A673 (cell line): ENCODE results near the gene HPCAL1.

Source experiments
- CTCF ChIP-seq: fragments of 300-800, 200-600 bp; sonication (generic); conservative IDR thresholded peaks from 2 replicates; pipeline ENCODE4 v1.5.1; 2017; ENCODE audit warnings: low read depth, mild to moderate bottlenecking, antibody characterized with exemption, low read length, moderate library complexity, mixed read lengths
- EZH2 ChIP-seq: fragments of 200-600 bp; sonication (generic); IDR thresholded peaks from 2 replicates; pipeline ENCODE4 v1.6.1; 2017; ENCODE audit warnings: borderline replicate concordance, low read depth, mild to moderate bottlenecking, mixed read lengths, antibody characterized with exemption, low read length; ENCODE audit not compliant: poor library complexity, severe bottlenecking

DNA sequence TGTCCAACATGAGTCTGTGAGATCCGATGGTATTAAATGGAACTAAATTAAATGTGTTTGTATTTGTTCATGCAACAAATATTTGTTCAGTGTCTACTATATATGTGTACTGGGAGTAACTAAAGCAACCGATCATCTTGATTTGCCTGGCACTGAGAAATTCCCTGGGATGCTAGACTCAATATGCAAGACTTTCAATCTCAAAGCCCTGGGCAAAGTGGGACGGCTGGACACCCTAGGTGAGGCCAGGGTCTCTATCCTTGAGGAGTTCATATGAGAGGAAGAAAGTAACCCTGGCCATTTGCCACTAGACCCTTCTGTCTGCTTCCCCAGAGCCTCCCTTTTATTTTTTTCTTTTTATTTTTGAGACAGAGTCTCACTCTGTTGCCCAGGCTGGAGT is 44.0 kb upstream of the HPCAL1 start:
- TF ChIP-seq CTCF: no peak
- no peak for TF ChIP-seq EZH2
